ENCODE results near the gene SCAF8. TPM values are rescaled to one million over a fixed set of nuclear protein-coding genes. Genes with fewer than 3 reads are reported as not detected.
A peak's percentile ranks its signal among the peaks of the same experiment; 100 is the strongest.

The SCAF8 gene
- total and polyA plus RNA-seq, 9 of the 15 experiments (the other 6 are each of a cell fraction or from before 2014, with no cell fraction given) = 10.5 to 46.6 (median 23.2) TPM

DNA sequence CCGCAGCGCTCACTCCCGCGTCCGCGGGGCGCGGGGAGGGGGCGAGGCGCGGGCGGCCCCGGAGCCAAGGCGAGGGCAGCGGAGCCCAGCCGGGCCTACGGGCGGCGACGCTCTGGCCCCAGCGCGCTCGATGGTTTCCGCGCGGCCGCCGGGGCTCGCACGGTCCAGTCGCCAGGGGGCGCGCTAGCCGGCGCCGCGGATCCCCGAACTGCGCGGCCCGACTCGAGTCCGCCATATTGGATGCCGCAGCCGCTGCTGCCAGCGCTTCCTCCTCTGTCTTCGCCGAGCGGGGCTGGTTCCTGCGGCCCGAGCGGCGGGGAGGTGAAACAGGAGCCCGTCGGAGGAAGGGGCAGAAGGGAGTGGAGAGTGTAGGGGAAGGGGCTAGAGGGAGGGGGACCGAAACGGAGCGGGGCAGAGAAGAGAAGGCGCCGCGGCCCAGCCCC, at the start of gene SCAF8 (continued):
- TF ChIP-seq, protein P1, sequence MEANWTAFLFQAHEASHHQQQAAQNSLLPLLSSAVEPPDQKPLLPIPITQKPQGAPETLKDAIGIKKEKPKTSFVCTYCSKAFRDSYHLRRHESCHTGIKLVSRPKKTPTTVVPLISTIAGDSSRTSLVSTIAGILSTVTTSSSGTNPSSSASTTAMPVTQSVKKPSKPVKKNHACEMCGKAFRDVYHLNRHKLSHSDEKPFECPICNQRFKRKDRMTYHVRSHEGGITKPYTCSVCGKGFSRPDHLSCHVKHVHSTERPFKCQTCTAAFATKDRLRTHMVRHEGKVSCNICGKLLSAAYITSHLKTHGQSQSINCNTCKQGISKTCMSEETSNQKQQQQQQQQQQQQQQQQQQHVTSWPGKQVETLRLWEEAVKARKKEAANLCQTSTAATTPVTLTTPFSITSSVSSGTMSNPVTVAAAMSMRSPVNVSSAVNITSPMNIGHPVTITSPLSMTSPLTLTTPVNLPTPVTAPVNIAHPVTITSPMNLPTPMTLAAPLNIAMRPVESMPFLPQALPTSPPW (CRISPR knock-in tag; IDR thresholded peaks at IDR 0.05) = no peak; the same call in 1 of the 2 replicates
- TF ChIP-seq ZNF263 (CRISPR knock-in tag; IDR thresholded peaks at IDR 0.05; ENCODE audit: borderline replicate concordance) = no peak; the same call in 1 of the 2 replicates
- TF ChIP-seq HDAC2 (IDR thresholded peaks at IDR 0.05) = no peak
- no peak for TF ChIP-seq ZNF140 (CRISPR knock-in tag; IDR thresholded peaks at IDR 0.05)
- TF ChIP-seq, protein P2, sequence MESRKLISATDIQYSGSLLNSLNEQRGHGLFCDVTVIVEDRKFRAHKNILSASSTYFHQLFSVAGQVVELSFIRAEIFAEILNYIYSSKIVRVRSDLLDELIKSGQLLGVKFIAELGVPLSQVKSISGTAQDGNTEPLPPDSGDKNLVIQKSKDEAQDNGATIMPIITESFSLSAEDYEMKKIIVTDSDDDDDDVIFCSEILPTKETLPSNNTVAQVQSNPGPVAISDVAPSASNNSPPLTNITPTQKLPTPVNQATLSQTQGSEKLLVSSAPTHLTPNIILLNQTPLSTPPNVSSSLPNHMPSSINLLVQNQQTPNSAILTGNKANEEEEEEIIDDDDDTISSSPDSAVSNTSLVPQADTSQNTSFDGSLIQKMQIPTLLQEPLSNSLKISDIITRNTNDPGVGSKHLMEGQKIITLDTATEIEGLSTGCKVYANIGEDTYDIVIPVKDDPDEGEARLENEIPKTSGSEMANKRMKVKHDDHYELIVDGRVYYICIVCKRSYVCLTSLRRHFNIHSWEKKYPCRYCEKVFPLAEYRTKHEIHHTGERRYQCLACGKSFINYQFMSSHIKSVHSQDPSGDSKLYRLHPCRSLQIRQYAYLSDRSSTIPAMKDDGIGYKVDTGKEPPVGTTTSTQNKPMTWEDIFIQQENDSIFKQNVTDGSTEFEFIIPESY (CRISPR knock-in tag; IDR thresholded peaks at IDR 0.05) = peak; percentile 9; the same call in 1 of the 2 replicates
- no peak for TF ChIP-seq MYNN (IDR thresholded peaks at IDR 0.05)
- no peak for TF ChIP-seq MYNN (CRISPR knock-in tag; IDR thresholded peaks at IDR 0.05)
- no peak for TF ChIP-seq ZNF507 (tag; conservative IDR thresholded peaks at IDR 0.05)
- no peak for TF ChIP-seq RUNX1 (IDR thresholded peaks at IDR 0.05; ENCODE audit: low read depth)
- TF ChIP-seq EP400 (IDR thresholded peaks at IDR 0.05) = peak; percentile 93
- TF ChIP-seq, protein P3, sequence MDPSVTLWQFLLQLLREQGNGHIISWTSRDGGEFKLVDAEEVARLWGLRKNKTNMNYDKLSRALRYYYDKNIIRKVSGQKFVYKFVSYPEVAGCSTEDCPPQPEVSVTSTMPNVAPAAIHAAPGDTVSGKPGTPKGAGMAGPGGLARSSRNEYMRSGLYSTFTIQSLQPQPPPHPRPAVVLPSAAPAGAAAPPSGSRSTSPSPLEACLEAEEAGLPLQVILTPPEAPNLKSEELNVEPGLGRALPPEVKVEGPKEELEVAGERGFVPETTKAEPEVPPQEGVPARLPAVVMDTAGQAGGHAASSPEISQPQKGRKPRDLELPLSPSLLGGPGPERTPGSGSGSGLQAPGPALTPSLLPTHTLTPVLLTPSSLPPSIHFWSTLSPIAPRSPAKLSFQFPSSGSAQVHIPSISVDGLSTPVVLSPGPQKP (CRISPR knock-in tag; IDR thresholded peaks at IDR 0.05) = no peak
- TF ChIP-seq ARID2 (IDR thresholded peaks at IDR 0.05) = no peak
- no peak for TF ChIP-seq PHF21A (IDR thresholded peaks at IDR 0.05; ENCODE audit: borderline replicate concordance, low read depth)
- TF ChIP-seq, protein P4, sequence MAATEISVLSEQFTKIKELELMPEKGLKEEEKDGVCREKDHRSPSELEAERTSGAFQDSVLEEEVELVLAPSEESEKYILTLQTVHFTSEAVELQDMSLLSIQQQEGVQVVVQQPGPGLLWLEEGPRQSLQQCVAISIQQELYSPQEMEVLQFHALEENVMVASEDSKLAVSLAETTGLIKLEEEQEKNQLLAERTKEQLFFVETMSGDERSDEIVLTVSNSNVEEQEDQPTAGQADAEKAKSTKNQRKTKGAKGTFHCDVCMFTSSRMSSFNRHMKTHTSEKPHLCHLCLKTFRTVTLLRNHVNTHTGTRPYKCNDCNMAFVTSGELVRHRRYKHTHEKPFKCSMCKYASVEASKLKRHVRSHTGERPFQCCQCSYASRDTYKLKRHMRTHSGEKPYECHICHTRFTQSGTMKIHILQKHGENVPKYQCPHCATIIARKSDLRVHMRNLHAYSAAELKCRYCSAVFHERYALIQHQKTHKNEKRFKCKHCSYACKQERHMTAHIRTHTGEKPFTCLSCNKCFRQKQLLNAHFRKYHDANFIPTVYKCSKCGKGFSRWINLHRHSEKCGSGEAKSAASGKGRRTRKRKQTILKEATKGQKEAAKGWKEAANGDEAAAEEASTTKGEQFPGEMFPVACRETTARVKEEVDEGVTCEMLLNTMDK (IDR thresholded peaks at IDR 0.05; ENCODE audit: borderline replicate concordance, insufficient read depth, low read depth, low read length, poor library complexity, severe bottlenecking) = peak; percentile 99
- no peak for TF ChIP-seq NUFIP1 (IDR thresholded peaks at IDR 0.05; ENCODE audit: partially characterized antibody)
- no peak for TF ChIP-seq TCF7L2 (IDR thresholded peaks at IDR 0.05; ENCODE audit: low read depth, low read length)
- TF ChIP-seq PCBP2 (IDR thresholded peaks at IDR 0.05; ENCODE audit: low read depth, low read length, poor library complexity, severe bottlenecking) = no peak
- no peak for TF ChIP-seq ZNF3 (CRISPR knock-in tag; IDR thresholded peaks at IDR 0.05)
- TF ChIP-seq, protein P5, sequence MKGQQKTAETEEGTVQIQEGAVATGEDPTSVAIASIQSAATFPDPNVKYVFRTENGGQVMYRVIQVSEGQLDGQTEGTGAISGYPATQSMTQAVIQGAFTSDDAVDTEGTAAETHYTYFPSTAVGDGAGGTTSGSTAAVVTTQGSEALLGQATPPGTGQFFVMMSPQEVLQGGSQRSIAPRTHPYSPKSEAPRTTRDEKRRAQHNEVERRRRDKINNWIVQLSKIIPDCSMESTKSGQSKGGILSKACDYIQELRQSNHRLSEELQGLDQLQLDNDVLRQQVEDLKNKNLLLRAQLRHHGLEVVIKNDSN (CRISPR knock-in tag; IDR thresholded peaks at IDR 0.05) = no peak
- no peak for TF ChIP-seq RFX7 (CRISPR knock-in tag; IDR thresholded peaks at IDR 0.05)

All from K562 (cell line).